DMS53 treated with DMSO at 0.1 percent for 48 hours (cell line): ENCODE data around the gene PARP15.

Experiments used
- DNase-seq: peaks from one replicate; lab custom pipeline; 2025; ENCODE audit not compliant: unreplicated experiment; lab: John Stamatoyannopoulos, UW

Gene PARP15

DNA sequence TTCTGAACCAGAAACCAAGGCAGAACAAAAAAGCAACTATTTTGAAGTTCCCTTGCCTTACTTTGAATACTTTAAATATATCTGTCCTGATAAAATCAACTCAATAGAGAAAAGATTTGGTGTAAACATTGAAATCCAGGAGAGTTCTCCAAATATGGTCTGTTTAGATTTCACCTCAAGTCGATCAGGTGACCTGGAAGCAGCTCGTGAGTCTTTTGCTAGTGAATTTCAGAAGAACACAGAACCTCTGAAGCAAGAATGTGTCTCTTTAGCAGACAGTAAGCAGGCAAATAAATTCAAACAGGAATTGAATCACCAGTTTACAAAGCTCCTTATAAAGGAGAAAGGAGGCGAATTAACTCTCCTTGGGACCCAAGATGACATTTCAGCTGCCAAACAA is 8.7 kb upstream of the PARP15 start:
- no peak for DNase-seq

DNA sequence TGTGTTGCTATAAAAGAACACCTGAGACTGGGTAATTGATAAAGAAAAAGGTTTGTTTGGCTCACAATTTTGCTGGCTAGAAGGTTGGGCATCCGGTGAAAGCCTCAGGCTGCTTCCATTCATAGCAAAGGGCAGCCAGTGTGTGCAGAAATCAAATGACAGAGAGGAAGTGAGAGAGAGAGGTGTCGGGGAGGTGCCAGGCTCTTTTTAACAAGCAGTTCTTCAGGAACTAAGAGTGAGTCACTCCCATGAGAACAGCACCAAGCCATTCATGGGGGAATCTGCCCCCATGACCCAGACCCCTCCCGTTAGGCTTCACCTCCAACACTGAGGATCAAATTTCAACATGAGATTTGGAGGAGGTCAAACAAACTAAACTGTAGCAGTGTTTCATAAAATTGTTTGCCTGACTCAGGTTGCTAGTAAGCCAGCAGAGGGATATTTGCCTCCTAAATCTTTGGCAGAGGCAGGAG is 4.5 kb upstream of the PARP15 start:
- no peak for DNase-seq

- no peak for DNase-seq
Observed at GRCh38 chr3:122576174-122576940, 1.1 kb upstream of the PARP15 start.

GRCh38 chr3:122578069-122578740 is 755 bp downstream of the PARP15 start:
- no peak for DNase-seq

GRCh38 chr3:122580470-122580869 is 3.0 kb downstream of the PARP15 start:
- DNase-seq, result no peak

DNA sequence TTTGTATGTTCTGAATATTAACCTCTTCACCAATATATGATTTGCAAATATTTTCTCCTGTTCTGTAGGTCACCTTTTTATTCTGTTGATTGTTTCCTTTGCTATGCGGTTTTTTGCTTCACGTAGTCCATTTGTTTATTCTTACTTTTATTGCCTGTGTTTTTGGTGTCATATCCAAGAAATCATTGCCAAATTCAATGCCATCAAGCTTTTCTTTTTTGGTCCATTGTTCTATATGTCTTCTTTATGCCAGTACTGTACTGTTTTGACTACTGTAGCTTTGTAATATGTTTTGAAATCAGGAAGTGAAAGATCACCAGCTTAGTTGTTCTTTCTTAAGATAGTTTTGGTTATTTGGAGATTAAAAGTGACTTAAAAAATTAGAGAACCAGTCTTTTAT is 4.2 kb downstream of the PARP15 start:
- DNase-seq, result no peak

GRCh38 chr3:122582390-122582789 is 4.9 kb downstream of the PARP15 start:
- no peak for DNase-seq

DNA sequence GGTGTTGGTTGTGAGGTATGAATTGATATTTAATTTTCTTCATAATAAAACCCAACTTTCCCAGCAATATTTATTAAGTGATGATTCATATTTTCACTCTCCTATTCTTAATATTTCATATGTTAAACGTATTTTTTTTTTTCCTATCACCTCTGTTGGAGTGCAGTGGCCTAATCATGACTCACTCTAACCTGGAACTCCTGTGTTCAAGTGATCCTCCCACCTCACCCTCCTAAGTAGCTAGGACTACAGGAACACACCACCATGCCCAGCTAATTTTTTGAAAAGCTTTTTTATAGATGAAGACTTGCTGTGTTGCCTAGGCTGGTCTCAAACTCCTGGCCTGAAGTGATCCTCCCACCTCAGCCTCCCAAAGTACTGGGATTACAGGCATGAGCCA is 8.6 kb downstream of the PARP15 start:
- DNase-seq, result no peak

DNA sequence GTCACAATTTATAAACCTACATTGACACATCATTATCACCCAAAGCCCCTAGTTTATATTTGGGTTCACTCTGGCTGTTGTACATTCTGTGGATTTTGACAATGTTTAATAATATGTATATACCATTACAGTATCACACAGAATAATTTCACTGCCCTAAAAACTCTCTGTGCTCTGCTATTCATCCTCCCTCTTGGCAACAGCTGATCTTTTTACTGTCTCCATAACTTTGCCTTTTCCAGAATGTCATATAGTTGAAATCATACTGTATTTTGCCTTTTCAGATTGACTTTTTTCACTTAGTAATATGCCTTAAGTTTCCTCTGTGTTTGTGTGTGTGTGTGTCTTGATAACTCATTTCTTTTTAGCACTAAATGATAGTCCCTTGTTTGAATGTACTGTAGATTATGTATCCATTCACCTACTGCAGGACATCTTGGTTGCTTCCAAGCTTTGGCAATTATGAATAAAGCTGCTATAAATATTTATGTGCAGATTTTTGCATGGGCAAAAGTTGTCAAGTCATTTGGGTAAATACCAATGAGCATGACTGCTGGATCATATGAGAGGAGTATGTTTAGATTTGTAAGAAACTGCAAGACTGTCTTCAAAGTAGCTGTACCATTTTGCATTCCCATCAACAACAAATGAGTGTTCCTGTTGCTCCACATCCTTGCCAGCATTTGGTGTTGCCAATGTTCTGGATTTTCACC is 9.5 kb downstream of the PARP15 start:
- DNase-seq, result no peak

- DNase-seq, result no peak
Observed at GRCh38 chr3:122587572-122587971, 10.1 kb downstream of the PARP15 start.

- DNase-seq, result no peak
Observed at GRCh38 chr3:122589297-122589696, 11.8 kb downstream of the PARP15 start.

- DNase-seq, result no peak
Observed at GRCh38 chr3:122590610-122591009, 13.2 kb downstream of the PARP15 start.

DNA sequence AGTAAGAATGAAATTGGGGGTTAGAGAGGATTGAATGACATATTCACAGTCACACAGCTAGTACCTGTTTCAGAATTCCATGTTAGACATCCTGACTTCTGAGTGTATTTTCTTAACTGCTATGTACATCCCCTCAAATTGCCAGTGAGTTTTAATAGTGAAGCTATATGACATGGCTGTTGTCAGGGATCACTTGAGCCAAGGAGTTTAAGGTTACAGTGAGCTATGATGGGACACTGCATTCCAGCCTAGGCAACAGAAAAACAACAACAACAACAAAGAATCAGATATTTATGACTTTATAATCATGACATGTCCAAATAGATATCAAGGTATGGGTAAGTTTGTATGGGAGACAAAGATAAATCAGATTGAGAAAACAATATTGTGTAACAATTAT is 16.6 kb downstream of the PARP15 start:
- DNase-seq, result no peak

- DNase-seq, result no peak
Observed at GRCh38 chr3:122598151-122598550, 20.7 kb downstream of the PARP15 start.

GRCh38 chr3:122598556-122598955 is 21.1 kb downstream of the PARP15 start:
- DNase-seq, result no peak

GRCh38 chr3:122602011-122602710 is 24.7 kb downstream of the PARP15 start:
- DNase-seq, result no peak

DNA sequence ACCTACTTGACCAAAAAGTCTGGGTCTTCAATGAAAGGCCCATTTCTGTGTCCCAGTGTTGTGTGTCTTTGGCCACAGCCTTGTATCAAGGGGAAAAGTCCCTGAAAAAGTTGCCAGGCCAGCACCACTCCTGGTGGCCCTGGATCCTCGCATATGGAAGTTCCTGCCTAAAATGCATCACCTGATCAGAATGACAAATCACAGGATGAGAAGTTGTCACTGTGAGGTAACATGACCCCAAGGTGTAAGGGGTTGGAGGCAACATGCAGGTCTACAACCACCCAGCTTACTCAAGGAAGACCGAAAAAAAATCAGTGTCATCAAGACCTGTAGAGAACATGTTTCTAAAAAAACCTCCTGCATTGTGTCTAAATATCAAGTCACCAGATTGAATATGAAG is 25.6 kb downstream of the PARP15 start:
- no peak for DNase-seq

GRCh38 chr3:122606330-122606729 is 28.9 kb downstream of the PARP15 start:
- DNase-seq, result no peak

GRCh38 chr3:122608916-122609315 is 31.5 kb downstream of the PARP15 start:
- DNase-seq, result no peak

DNA sequence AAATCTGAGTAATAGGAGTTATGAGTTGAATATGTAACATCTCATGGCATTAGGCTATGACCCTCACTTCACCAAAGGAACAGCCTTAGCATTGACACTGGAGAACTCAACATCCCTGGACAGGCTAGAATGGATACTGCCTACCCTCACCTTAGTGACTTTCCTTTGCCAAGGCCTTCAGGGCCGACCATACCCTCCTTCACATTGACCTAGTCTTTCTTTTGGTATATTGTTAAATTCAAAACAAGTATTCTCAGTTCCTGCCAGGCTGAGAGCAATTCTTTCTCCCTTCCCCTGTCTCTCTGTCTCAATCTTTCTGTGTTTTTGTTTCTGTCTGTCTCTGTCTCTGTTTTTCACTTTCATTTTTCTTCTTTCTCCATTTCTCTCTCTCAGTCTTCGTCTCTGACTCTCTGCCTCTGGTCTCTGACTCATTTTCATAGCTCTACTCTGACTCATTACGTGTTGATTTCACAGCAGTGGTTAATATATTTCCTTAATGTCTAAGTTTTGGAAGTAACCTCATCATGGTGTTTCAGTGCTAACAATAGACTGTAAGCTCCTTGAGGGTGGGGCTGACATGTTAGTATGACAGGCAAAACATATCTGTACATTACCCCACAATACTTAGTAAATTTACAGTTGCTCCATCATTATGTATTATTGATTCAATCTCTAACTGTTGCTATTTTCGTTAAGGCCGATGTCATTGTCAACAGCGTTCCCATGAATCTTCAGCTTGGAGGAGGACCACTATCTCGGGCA is 32.5 kb downstream of the PARP15 start:
- DNase-seq, result no peak

DNA sequence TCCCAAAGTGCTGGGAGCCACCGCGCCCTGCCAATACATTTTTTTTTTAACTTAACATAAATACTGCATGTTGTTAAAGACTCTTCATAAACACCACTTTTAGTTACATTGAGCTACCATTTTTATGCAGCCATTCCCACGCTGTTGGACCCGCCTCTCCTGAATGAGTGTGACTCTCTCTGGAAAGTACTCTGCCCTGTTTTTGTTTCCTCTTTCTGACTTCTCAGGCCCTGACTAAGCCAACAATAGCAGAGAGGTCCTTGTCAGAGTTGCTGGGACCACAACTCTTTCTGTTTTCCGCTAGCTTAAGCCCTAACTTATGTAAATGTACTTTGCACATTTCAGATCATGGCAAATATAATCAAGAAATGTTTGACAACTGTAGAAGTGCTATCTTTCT is 35.2 kb downstream of the PARP15 start:
- no peak for DNase-seq
